GM19035 (cell line): Measurements from ENCODE around the gene FHL1.
"Not testable (repeated sequence)": the region's sequence is repeated elsewhere in the genome, so short reads cannot be mapped to it uniquely, and the experiment has no call there.

Experiments used
- ATAC-seq: cut with Tn5 transposase; IDR thresholded peaks from one replicate; pipeline ENCODE4 v1.9.1; 2021; ENCODE audit not compliant: unreplicated experiment

Gene FHL1

DNA sequence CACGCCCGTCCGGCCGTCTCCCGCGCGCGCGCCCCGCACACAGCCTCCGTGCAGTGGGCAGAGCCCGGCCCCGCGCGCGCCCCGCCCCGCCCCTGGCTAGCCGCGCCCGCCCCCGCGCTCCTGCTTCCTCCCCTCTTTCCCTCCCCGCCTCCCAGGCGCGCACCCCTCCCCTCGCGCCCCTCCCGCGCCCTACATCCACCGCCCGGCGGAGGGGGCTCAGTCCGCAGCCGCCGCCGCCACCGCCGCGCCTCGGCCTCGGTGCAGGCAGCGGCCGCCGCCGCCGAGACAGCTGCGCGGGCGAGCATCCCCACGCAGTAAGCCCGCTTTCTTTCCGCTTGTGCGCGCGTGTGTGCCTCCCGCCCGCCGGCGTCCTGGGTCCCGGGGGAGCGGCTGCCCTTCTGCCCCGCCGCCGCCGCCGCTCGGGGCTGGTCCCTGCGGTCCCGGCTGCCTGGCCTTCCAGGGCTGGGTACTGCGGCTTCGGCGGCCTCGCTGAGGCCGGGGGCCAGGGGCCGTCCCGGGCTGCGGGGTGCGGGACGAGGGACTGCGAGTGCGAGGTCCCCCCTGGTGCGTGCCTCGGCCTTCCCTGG lies at the start of gene FHL1:
Gene FHL1 (plus strand): TSS at position 219 of the 587 bp plus-strand sequence.
- ATAC-seq, result no peak

DNA sequence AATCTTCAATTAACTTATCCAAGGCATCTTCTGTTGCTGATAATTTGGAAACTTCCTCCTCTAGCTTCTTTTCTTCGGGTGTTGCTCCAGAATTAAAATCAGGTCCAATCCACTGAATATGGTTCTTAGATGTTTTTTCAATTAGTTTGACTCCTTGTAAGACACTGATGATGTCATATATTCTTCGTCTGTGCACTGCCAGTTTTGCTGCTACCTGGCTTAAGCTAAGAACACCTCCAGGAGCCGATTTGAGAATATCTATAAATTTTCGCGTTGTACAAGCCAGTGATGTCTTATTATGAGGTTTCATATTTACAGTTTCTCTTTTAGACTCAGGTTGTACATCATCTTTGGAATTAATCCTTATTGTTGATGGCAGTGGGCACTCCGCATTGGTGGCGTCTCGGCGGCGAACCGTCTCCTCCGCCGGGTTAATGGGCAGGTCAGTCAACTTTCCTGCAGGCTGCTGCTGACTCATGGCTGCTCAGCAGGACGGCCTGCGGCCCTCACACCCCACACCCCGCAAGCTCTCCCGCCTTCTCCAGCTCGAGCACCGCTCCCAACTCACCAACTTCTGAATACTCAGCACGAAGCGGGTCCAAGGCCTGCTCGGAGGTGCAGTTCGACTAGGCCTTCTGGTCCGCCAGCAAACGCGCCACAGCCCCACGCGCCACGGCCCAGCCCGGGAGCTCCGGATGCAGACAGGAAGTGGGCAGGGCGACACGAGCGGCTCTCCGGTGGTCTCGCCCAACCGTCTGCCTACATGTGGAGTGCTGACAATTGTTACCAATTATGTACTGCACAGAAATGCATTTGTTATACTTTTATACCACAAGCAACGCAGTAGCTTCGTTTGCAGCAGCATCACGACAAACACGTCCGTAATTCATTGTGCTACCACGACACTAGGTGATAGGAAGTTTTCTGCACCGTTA lies 49.2 kb upstream of the FHL1 start:
- no peak for ATAC-seq

- no peak for ATAC-seq
Observed at GRCh38 chrX:136104936-136105335, 42.4 kb upstream of the FHL1 start.

- no peak for ATAC-seq
Observed at GRCh38 chrX:136106920-136107528, 40.3 kb upstream of the FHL1 start.

- ATAC-seq, result not testable (repeated sequence)
Observed at GRCh38 chrX:136108905-136109304, 38.4 kb upstream of the FHL1 start.

- ATAC-seq, result no peak
Observed at GRCh38 chrX:136112286-136112685, 35.0 kb upstream of the FHL1 start.

DNA sequence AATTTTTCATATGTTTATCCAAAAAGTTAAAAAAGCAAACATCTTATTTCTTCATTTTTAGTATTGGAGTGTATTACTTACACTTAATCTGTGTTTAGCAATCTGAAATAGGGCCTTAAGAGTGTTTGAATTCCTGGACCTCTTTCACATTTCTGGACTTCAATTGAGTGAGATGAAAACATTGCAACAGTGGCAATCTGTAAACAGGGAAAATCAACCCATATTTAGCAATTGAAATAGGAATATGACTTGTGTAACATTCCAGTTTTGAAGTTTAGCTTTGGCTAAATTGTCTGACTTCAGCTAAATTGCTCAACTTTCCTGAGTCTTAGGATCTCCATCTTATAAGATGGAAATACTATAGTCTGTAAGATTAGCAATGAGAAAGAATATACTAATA lies 34.6 kb upstream of the FHL1 start:
- ATAC-seq, result no peak

DNA sequence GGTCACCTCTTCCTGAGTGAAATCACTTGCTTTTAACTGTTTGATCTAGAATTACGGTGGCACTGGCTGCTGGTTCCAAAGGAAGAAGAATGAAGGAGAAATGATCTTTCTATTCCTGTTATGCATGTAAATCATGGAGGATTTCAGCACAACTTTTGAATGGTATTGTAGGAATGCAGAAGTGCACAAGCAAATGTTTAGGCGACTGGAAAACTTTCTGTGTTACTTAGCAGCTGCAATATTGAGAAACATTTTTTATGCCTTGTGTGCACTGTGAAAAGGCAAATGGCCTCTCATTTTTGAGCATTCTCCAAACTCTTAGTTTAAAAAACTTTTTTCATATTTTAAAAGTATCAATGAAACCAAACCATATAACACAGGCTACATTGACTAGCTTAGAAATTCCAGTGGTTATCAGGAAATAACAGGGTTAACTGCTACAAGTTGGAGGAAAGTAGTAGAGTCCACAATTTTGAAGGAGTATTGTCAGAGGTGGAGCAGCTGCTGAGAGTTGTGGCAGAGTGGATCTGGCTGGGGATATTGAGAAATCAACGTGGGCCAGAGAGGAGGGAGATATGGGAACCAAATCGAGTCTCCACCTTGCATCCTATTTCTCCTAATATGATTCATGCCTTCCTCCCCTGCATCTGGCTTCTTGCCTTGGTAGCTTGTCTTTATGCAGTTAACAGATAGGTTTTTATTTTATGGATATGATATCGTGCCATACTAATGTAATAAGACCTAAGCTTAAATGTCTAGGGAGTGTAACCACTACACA lies 32.0 kb upstream of the FHL1 start:
- no peak for ATAC-seq

DNA sequence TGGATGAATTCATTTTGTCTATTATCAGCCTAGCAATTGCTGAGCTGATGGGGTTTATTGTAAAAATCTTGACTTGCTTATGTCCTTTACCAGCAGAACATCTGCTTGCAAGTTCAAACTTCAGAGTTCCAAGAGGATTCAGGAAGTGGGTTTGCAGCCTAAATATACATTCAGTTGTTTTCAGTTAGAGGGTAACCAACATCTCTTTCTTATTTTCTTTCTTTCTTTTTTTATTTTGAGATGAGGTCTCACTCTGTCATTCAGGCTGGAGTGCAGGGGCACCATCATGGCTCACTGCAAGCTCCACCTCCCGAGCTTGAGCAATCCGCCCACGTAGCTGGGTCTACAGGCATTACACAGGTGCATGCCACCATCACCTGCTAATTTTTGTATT lies 31.4 kb upstream of the FHL1 start:
- ATAC-seq, result no peak

DNA sequence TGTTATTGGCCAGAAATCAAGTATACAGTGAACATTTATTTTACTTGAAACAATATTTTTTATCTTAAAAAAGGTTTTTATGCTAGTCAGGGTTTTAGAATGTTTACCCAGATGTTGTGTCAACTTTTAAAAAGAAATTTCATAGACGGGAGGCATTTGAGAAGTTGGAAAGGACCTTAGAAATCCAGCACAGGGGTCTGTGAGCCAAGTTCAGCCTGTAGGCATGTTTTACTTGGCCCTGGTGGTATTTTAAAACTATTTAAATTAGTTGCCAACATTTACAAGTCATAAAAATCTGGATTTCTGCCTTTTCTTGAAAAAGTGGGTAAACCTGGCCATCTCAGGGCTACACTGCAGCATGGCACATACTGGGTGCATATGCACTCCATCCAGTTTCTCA lies 25.5 kb upstream of the FHL1 start:
- ATAC-seq, result no peak

DNA sequence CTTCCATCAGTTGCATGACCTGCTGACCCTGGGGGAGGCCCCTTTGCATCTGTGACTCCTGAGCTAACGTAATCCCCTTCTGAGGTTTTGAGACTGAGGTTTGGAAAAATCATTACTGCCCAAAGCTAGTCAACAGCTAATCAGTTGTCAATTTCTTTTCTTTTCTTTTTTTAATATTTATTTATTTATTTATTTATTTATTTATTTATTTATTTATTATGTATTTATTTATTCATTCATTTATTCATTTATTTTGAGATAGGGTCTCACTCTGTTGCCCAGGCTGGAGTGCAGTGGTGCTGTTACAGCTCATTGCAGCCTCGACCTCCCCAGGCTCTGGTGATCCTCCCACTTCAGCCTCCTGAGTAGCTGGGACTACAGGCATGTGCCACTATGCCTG lies 25.1 kb upstream of the FHL1 start:
- ATAC-seq, result no peak

DNA sequence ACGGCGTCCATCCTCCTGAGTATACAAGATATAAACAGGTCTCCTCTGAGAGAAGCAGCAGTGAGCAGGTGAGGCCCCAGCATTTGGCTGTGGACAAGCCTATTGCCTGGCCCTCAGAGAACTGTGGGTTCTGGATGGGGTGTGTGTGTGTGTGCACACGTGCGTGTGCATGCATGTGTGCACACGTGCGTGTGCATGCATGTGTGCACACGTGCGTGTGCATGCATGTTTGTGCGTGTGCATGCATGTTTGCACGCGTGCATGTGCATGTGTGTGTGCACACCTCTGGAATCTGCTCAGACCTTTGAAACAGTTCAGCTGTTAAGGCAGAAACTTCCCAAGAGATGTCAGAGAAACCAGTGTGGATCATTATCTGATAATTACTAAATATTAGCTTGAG lies 22.2 kb upstream of the FHL1 start:
- ATAC-seq, result no peak

GRCh38 chrX:136126371-136126770 lies 21.0 kb upstream of the FHL1 start:
- ATAC-seq, result no peak

DNA sequence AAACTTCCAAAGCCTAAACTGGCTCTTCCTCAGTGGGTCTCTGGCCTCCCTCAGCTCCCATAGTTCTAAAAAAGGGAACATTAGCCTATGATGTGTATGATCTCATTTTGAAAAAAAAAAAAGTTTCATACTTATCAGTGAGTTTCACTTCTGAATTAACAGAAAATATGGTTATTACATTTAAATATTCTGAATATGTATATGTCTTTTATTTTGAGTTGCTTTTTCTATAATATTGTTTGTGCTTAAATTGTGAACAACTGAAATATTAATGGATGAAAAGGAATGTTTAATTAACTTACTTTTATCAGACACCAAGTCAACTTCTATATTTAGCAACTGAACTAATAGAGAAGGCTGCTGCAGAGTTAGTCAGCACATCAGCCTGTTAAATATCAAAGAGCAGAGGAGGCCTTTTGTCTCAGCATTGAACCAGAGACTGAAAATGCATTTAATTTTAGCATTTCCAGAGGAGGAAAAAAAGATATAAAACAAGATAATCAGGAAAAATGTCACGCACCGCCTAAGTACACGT lies 20.4 kb upstream of the FHL1 start:
- no peak for ATAC-seq

DNA sequence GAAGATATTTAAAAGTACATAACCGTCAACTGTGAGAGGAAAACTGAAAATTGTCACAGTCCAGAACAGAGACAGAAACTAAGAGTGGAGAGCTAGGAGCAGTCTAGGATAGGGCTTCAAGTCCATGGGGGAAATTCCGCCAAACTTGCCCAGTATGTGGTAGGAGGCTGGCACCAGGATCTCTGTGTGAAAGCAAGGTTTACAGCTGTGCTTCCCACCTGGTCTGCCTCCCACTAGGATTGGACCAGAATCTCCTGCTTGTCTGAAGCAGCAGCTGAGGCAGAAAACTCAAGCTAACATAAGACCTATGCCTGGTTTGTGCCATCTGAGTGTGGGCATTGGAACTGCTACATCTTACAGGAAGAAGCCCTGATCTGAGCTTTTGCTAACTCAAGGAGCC lies 18.6 kb upstream of the FHL1 start:
- no peak for ATAC-seq

DNA sequence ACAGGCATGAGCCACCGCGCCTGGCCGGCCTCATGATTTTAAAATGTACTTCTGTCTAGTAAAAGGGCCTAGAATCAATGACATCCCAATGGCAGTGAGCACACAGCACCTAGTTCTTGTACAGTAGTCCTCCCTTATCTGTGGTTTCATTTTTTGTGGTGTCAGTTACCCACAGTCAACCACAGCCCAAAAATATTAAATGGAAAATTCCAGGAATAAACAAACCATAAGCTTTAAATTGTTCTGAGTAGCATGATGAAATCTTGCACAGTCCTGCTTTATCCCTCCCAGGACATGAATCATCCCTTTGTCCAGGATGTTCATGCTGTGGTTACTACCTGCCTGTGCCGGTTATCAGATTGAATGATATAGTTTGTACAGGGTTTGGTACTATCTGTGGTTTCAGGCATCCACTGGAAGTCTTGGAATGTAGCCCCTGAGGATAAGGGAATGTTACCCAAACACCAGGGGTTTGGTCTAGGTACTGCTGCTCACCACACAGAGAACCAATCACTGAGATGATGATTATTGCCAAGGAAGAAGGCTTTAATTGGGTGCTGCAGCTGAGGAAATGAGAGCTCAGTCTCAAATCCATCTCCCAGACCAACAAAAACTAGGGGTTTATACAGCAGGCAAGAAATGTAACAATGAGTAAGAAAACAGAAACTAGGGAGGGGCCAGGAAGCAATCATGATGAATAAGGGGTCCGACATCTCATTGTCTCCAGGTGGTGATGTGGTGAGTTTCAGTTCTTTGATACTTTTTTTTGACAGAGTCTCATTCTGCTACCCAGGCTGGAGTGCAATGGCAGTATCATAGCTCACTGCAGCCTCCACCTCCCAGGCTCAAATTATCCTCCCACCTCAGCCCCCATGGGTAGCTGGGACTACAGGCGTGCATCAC lies 16.2 kb upstream of the FHL1 start:
- ATAC-seq, result no peak

- ATAC-seq, result no peak
Observed at GRCh38 chrX:136138939-136139338, 8.4 kb upstream of the FHL1 start.

DNA sequence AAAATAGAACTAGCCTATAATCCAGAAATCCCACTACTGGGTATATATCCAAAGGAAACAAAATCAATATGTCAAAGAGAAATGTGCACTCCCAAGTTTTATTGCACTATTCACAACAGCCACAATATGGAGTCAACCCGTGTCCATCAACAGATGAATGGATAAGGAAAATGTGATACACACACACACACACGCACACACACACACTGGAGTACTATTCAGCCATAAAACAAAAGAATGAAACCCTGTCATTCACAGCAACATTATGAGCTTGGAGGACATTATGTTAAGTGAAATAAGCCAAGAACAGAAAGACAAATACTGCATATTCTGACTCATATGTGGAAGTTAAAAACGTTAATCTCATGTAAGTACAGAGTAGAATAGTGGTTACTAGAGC lies 5.8 kb upstream of the FHL1 start:
- no peak for ATAC-seq

GRCh38 chrX:136142592-136142991 lies 4.7 kb upstream of the FHL1 start:
- no peak for ATAC-seq

- no peak for ATAC-seq
Observed at GRCh38 chrX:136143711-136144110, 3.6 kb upstream of the FHL1 start.
